T-helper 1 cell treated with Interleukin-12 subunit alpha and Interleukin-12 subunit beta and Interleukin-4 antibody, amounts not matched to agents 30 μg/mL and 1 μg/mL, for 36 hours (primary cell): ENCODE data around the gene FGD2.
"Not testable (repeated sequence)": the region's sequence is repeated elsewhere in the genome, so short reads cannot be mapped to it uniquely, and the experiment has no call there.

Experiments
- H3K27ac Mint-ChIP-seq: one replicate; pipeline ENCODE4 v1.8.0; 2021; ENCODE audit warnings: mild to moderate bottlenecking, mixed read lengths
- H3K27me3 Mint-ChIP-seq: one replicate; pipeline ENCODE4 v1.8.0; 2021; ENCODE audit warnings: low read depth, mixed read lengths
- H3K36me3 Mint-ChIP-seq: one replicate; pipeline ENCODE4 v1.8.0; 2021; ENCODE audit warnings: low read depth, mixed read lengths
- H3K4me1 Mint-ChIP-seq: one replicate; pipeline ENCODE4 v1.8.0; 2021; ENCODE audit warnings: low read depth, mixed read lengths
- H3K4me3 Mint-ChIP-seq: one replicate; pipeline ENCODE4 v1.8.0; 2021; ENCODE audit warnings: mild to moderate bottlenecking, moderate library complexity, mixed read lengths
- H3K9me3 Mint-ChIP-seq: one replicate; pipeline ENCODE4 v1.8.0; 2021; ENCODE audit warnings: mixed read lengths

Gene FGD2

GRCh38 chr6:36977470-36977941 lies 27.9 kb upstream of the FGD2 start:
- no peaks in the 10 kb centered on the region for H3K27me3 Mint-ChIP-seq
- peaks cover 43% of the 10 kb centered on the region for H3K36me3 Mint-ChIP-seq
- no peaks in the 10 kb centered on the region for H3K9me3 Mint-ChIP-seq
- no peak overlapping the region for H3K27ac Mint-ChIP-seq
- H3K4me3 Mint-ChIP-seq: no peak overlapping the region
- peaks cover 18% of the 10 kb centered on the region for H3K4me1 Mint-ChIP-seq

- Mint-ChIP-seq H3K36me3 (peaks cover 37% of the 10 kb centered on the region), H3K4me3 (no peak overlapping the region), H3K27ac (no peak overlapping the region), H3K27me3 (no peaks in the 10 kb centered on the region), H3K9me3 (no peaks in the 10 kb centered on the region), H3K4me1 (peaks cover 18% of the 10 kb centered on the region)
These were observed 26.8 kb upstream of the FGD2 start for GRCh38 chr6:36978421-36979346.

- peaks cover 37% of the 10 kb centered on the region for H3K36me3 Mint-ChIP-seq
- peak overlapping the region; percentile 37 for H3K27ac Mint-ChIP-seq
- H3K4me3 Mint-ChIP-seq: no peak overlapping the region
- no peaks in the 10 kb centered on the region for H3K27me3 Mint-ChIP-seq
- H3K9me3 Mint-ChIP-seq: no peaks in the 10 kb centered on the region
- peaks cover 18% of the 10 kb centered on the region for H3K4me1 Mint-ChIP-seq
These were observed 26.1 kb upstream of the FGD2 start for GRCh38 chr6:36979347-36979742.

DNA sequence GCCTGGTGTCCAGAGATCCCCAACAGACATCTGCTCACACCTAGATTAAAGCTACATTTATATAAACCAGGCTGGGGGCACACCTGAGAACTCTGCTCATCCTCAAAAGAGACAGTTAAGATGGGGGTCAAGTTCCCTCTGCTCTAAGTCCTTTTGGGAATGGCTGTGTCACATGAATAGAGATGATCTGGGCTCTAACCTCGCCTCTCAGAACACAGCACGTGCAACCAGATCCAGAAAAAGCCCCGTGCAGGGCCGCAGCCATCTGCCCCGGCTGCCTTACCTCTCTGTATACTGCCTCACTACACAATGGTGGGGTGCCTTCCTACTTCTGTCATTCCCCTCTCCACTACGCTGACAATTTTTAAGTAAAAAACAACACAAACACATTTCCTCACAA lies 25.3 kb upstream of the FGD2 start:
- Mint-ChIP-seq H3K9me3 (no peaks in the 10 kb centered on the region), H3K27ac (peak overlapping the region; percentile 4), H3K36me3 (peaks cover 37% of the 10 kb centered on the region)

DNA sequence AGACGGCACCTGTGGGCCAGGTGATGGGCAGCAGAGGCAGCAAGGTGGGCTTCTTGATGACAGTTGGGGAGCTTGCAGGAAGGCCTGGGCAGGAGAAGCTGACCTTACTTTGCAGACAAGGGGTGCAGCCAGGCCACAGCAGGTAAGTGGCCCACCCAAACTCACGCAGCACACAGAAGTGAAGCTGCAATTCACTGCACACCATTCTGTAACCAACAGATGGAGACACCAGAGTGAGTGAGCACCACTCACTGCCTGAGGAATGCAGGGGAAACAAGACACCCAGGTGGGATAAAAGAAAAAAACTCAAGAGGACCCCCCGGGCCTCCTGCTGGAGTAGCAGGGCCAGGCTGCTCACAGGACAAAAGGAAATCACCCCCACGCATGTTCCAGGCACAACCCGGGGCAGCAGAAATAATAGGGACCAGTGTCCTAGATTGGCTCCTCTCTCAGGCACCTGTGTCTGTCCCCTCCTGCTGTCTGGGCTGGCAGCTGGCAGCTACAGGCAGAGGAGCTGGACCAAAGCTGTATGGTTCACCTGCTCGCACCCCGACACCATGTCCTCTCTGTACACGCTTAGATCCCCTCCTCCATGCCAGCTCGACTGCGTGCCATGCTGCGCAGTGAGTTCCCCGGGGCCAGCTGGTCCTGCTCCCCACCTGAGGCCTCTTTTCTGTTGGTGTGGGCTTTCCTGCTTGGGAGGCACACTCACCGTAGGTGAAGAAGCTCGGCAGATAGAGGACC lies 24.4 kb upstream of the FGD2 start:
- Mint-ChIP-seq H3K27ac (no peak overlapping the region), H3K4me3 (no peak overlapping the region), H3K36me3 (peaks cover 30% of the 10 kb centered on the region)

More for the DNA sequence above, 25.3 kb upstream of the FGD2 start:
- no peak overlapping the region for H3K4me3 Mint-ChIP-seq
- no peaks in the 10 kb centered on the region for H3K27me3 Mint-ChIP-seq
- peaks cover 18% of the 10 kb centered on the region for H3K4me1 Mint-ChIP-seq

DNA sequence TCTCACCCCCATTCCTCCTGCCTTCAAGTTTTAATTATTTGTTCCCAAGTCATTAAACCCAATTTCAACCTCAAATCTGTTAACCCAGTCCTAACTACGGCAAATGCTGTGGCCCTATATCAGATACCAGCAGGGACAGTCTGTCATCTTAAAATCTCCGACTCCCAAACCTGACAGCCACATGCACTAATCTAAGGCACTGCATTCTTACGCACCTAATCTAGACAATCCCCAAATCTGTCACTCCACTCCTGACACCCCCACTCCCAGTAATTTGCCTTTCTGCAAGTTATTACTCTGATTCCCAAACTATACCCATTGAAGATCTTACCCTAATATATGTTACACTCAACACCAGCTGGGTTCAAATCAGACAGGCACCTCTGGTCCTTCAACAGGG lies 21.9 kb upstream of the FGD2 start:
- Mint-ChIP-seq H3K27me3 (peaks cover 4% of the 10 kb centered on the region), H3K4me1 (peaks cover 27% of the 10 kb centered on the region), H3K27ac (no peak overlapping the region), H3K36me3 (peaks cover 16% of the 10 kb centered on the region), H3K4me3 (no peak overlapping the region), H3K9me3 (no peaks in the 10 kb centered on the region)

More for the DNA sequence above, 24.4 kb upstream of the FGD2 start:
- Mint-ChIP-seq H3K9me3 (no peaks in the 10 kb centered on the region), H3K27me3 (no peaks in the 10 kb centered on the region), H3K4me1 (peaks cover 18% of the 10 kb centered on the region)

DNA sequence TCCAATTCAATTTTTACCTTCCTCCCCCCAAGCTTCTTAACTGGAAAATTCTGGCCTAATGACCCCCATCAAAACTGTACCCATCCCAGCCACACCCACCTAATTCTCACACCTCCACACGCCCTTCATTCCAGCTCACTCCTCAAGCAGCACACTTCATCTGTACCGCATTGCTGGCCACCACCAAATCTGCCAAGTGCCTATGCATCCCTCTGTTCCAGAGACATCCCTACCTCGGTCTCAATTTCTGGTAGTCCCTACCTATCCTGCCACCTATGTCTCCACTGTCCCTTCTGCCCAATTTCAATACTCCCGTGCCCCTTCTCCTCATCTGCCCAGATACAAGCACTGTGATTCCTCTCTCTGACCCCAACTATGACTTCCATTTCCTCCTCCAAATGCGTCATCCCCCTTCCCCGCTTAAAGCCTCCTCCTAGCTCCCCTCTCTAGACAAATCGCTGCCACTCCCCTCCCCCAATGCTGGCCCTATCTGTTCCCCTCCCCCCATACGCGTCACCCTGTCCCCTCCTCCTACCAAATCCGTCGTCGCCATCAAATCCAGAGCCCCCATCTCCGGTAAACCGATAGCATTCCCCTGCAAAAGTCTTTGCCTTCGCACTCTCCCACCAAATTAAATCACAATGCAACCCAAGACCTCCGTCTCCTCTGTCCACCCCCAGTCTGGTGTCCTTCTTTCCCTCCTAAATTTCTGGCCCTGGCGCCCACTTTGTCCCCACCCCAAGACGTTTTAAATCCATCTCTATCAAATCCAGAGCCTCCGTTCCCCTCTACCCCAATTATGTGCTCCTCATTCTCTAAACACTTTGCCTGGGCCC lies 20.7 kb upstream of the FGD2 start:
- Mint-ChIP-seq H3K4me3 (no peak overlapping the region), H3K27ac (no peak overlapping the region), H3K9me3 (no peaks in the 10 kb centered on the region), H3K27me3 (peaks cover 8% of the 10 kb centered on the region), H3K4me1 (peaks cover 19% of the 10 kb centered on the region), H3K36me3 (peaks cover 12% of the 10 kb centered on the region)

GRCh38 chr6:36985417-36985807 lies 20.0 kb upstream of the FGD2 start:
- Mint-ChIP-seq H3K27ac (no peak overlapping the region), H3K36me3 (peaks cover 10% of the 10 kb centered on the region)

DNA sequence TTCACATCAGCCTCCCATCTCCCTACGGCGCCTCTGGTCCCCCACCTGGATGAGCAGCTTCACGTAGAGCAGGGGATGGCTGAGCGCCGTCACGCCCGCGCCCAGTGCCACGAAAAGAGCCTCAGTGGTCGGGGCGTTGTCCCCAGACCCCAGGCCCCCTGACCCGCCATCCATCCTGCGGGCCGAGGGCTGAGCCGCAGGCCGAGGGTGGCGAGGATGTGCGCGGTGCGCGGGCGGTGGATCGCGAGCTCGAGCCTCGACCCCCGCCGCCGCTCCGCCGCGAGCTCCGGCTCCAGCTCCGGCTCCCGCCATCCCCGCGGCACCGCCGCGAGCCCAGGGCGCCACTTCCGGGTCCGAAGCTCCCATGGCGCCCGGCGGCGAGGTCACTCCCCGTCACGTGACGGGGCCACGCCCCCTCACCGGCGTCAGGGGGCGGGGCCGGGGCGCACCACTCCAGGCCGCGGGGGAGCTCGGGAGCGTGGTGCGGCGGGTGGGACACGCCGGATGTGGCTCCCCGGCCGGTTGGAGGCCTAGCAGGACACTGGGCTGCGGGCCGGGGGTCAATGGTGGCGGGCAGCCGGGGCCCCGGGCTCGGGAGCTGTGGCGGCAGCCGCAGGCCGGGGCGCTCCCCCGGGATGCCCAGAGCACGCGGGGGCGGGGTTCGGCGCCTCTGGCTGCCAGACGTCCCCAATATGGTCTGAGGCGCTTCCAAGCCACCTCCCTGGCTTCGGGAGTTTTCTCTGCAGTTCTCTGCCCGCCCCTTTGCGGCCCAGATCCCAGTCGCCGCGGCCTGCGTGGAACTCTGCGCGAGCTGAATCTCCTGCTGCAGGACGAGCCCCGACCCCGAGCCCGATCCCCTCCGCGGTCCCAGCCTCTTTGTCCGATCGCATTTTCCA lies 19.4 kb upstream of the FGD2 start, which contains the start of gene MTCH1:
Gene MTCH1 (minus strand): TSS at position 389 of the 896 bp plus-strand sequence. CDS start 23 bp downstream, at position 366.
- Mint-ChIP-seq H3K4me3 (peak within 1 kb of the TSS; percentile 100), H3K4me1 (peaks cover 15% of the 10 kb centered on the region), H3K9me3 (no peaks in the 10 kb centered on the region), H3K36me3 (peaks cover 8% of the 10 kb centered on the region), H3K27me3 (peaks cover 8% of the 10 kb centered on the region), H3K27ac (peak within 1 kb of the TSS; percentile 98)

More at GRCh38 chr6:36985417-36985807, 20.0 kb upstream of the FGD2 start:
- Mint-ChIP-seq H3K4me3 (no peak overlapping the region), H3K27me3 (peaks cover 8% of the 10 kb centered on the region), H3K9me3 (no peaks in the 10 kb centered on the region), H3K4me1 (peaks cover 17% of the 10 kb centered on the region)

GRCh38 chr6:36986704-36987047 lies 18.8 kb upstream of the FGD2 start:
- H3K9me3 Mint-ChIP-seq: no peaks in the 10 kb centered on the region
- peak overlapping the region; percentile 98 for H3K27ac Mint-ChIP-seq
- H3K4me1 Mint-ChIP-seq: peaks cover 14% of the 10 kb centered on the region
- peak overlapping the region; percentile 100 for H3K4me3 Mint-ChIP-seq
- peaks cover 7% of the 10 kb centered on the region for H3K36me3 Mint-ChIP-seq
- peaks cover 8% of the 10 kb centered on the region for H3K27me3 Mint-ChIP-seq

DNA sequence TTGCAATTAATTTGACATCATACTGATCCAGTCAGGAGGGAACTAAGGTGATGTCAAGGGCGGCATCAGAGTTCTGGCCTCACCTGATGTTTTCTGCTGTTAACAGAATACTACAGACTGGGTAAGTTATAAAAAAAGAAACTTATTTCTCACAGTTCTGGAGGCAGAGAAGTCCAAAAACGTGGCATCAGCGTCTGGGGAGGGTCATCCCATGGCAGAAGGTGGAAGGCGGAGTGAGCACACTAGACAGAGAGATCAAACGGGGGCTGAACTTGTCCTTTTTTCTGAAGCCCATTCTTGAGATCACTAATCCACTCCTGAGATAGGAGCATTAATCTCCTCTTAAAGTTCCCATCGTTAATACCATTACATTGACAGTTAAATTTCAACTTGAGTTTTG lies 16.2 kb upstream of the FGD2 start:
- peaks cover 2% of the 10 kb centered on the region for H3K36me3 Mint-ChIP-seq
- no peaks in the 10 kb centered on the region for H3K9me3 Mint-ChIP-seq
- peaks cover 9% of the 10 kb centered on the region for H3K4me1 Mint-ChIP-seq
- H3K4me3 Mint-ChIP-seq: no peak overlapping the region
- H3K27ac Mint-ChIP-seq: no peak overlapping the region
- H3K27me3 Mint-ChIP-seq: peaks cover 21% of the 10 kb centered on the region

DNA sequence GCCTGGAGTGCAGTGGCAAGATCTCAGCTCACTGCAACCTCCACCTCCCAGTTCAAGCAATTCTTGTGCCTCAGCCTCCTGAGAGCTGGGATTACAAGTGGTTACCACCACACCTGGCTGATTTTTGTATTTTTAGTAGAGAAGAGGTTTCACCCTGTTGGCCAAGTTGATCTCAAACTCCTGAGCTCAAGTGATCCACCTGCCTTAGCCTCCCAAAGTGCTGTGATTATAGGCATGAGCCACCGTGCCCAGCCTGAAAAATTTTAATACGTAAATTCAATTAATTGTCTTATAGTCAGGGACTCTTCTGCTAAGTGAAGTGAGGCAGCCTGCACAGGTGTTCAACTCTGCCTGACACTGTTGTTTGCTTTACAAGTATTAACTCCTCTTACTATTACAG lies 15.1 kb upstream of the FGD2 start:
- H3K36me3 Mint-ChIP-seq, H3K9me3 Mint-ChIP-seq, H3K27ac Mint-ChIP-seq, H3K4me3 Mint-ChIP-seq, H3K4me1 Mint-ChIP-seq: not testable (repeated sequence)
- H3K27me3 Mint-ChIP-seq: peaks cover 26% of the 10 kb centered on the region
